ENCODE measurements around the gene PPP2R5D.

GRCh38 chr6:43052842-43053544 is 68.6 kb downstream of the PPP2R5D start:
- TF ChIP-seq YY1 (IDR thresholded peaks at IDR 0.05; ENCODE audit: insufficient read depth, insufficient read length), result no peak
- no peak for TF ChIP-seq ZNF274 (IDR thresholded peaks at IDR 0.05; ENCODE audit: low read depth, low read length)
- TF ChIP-seq SUZ12 (IDR thresholded peaks at IDR 0.05; ENCODE audit: extremely low read depth, insufficient read depth, insufficient read length), result no peak

All from NT2/D1 (cell line).